Neural progenitor cell (in vitro differentiated cells): ENCODE results near the gene RELN.

ENCODE experiments used
- EZH2 ChIP-seq: fragments of 200-600 bp; sonication (generic); IDR thresholded peaks from 2 replicates; pipeline ENCODE4 v1.6.1; 2017; ENCODE audit warnings: antibody characterized with exemption, mild to moderate bottlenecking, moderate library complexity
- TF ChIP-seq, protein P1 (sequence below): fragments of 200-600 bp; sonication (generic); IDR thresholded peaks from 2 replicates; pipeline ENCODE4 v1.5.1; 2017; ENCODE audit warnings: antibody characterized with exemption, mild to moderate bottlenecking

DNA sequence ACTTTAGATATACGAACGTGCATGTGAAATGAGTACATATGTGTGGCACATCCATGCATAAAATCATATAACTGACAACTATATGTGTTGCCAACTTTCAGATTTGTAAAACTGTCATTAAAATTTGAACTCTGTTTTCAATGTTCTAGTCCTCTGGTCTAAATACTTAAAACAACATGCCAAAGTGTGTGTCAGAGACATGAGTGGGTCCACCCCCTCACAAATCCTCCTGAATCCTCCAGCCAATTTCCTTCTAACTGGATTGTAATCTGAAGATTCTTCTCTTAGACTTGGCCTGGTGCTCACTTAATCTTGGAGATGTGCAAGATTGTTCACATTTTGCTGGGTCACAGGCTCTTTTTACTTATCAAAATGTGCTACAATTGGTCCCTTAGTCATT lies 184.1 kb downstream of the RELN start:
- TF ChIP-seq, protein P1, sequence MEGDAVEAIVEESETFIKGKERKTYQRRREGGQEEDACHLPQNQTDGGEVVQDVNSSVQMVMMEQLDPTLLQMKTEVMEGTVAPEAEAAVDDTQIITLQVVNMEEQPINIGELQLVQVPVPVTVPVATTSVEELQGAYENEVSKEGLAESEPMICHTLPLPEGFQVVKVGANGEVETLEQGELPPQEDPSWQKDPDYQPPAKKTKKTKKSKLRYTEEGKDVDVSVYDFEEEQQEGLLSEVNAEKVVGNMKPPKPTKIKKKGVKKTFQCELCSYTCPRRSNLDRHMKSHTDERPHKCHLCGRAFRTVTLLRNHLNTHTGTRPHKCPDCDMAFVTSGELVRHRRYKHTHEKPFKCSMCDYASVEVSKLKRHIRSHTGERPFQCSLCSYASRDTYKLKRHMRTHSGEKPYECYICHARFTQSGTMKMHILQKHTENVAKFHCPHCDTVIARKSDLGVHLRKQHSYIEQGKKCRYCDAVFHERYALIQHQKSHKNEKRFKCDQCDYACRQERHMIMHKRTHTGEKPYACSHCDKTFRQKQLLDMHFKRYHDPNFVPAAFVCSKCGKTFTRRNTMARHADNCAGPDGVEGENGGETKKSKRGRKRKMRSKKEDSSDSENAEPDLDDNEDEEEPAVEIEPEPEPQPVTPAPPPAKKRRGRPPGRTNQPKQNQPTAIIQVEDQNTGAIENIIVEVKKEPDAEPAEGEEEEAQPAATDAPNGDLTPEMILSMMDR: no peak
- no peak for TF ChIP-seq EZH2
